ENCODE data around the gene MAGI1.

DNA sequence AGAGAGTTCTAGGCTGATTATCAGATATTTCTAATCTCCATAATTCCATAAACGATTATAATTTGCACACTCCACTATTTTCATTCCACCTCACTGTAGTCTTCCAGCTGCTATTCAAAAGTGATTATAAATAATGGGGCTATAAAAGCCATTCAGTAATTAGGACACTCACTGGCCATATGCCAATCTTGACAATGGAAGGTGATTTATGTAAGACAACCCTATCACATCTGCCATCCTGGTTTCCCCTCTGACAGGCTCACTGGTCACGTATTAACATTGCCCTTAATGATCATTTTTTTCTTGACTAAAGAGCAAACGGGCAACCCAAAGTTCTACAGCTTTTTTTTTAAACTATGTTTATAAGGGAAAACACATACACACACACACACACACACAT lies 402.4 kb downstream of the MAGI1 start:
- no peak for TF ChIP-seq POLR2A (IDR thresholded peaks at IDR 0.05; ENCODE audit: borderline replicate concordance, extremely low read depth, insufficient read depth, insufficient read length)
- no peak for TF ChIP-seq CTCF (IDR thresholded peaks at IDR 0.05 in 2 of 3, conservative IDR thresholded peaks at IDR 0.05 in 1 of 3; ENCODE audit: borderline replicate concordance in 1 of 3, insufficient read depth in 1 of 3, low read depth in 2 of 3, low read length in 2 of 3)
- TF ChIP-seq CBX3 (IDR thresholded peaks at IDR 0.05; ENCODE audit: low read depth): no peak
- no peak for TF ChIP-seq ELF1 (IDR thresholded peaks at IDR 0.05; ENCODE audit: borderline replicate concordance, low read depth)
- TF ChIP-seq ZFX (IDR thresholded peaks at IDR 0.05): no peak
- TF ChIP-seq, protein P1, sequence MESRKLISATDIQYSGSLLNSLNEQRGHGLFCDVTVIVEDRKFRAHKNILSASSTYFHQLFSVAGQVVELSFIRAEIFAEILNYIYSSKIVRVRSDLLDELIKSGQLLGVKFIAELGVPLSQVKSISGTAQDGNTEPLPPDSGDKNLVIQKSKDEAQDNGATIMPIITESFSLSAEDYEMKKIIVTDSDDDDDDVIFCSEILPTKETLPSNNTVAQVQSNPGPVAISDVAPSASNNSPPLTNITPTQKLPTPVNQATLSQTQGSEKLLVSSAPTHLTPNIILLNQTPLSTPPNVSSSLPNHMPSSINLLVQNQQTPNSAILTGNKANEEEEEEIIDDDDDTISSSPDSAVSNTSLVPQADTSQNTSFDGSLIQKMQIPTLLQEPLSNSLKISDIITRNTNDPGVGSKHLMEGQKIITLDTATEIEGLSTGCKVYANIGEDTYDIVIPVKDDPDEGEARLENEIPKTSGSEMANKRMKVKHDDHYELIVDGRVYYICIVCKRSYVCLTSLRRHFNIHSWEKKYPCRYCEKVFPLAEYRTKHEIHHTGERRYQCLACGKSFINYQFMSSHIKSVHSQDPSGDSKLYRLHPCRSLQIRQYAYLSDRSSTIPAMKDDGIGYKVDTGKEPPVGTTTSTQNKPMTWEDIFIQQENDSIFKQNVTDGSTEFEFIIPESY (IDR thresholded peaks at IDR 0.05; ENCODE audit: extremely low read depth, insufficient replicate concordance, low read length): no peak
- no peak for TF ChIP-seq EZH2 (IDR thresholded peaks at IDR 0.05)
- no peak for TF ChIP-seq YY1 (IDR thresholded peaks at IDR 0.05; ENCODE audit: extremely low read depth, insufficient replicate concordance, low read depth, low read length)
- TF ChIP-seq SIN3A (IDR thresholded peaks at IDR 0.05; ENCODE audit: low read depth): no peak
- TF ChIP-seq SRF (IDR thresholded peaks at IDR 0.05; ENCODE audit: low read depth): no peak
- no peak for TF ChIP-seq REST (IDR thresholded peaks at IDR 0.05; ENCODE audit: low read depth)
